ENCODE results near the gene TAGAP. TPM values are rescaled to one million over a fixed set of nuclear protein-coding genes. Genes with fewer than 3 reads are reported as not detected.

Gene TAGAP
- total and polyA plus RNA-seq, 2 experiments from 2014 or later: 2.9 to 4.4 TPM

- H3K4me3 ChIP-seq: no peak overlapping the region
- no peaks in the 10 kb centered on the region for H3K36me3 ChIP-seq (replicated peaks; ENCODE audit: insufficient read depth, low read depth)
- TF ChIP-seq, protein P1, sequence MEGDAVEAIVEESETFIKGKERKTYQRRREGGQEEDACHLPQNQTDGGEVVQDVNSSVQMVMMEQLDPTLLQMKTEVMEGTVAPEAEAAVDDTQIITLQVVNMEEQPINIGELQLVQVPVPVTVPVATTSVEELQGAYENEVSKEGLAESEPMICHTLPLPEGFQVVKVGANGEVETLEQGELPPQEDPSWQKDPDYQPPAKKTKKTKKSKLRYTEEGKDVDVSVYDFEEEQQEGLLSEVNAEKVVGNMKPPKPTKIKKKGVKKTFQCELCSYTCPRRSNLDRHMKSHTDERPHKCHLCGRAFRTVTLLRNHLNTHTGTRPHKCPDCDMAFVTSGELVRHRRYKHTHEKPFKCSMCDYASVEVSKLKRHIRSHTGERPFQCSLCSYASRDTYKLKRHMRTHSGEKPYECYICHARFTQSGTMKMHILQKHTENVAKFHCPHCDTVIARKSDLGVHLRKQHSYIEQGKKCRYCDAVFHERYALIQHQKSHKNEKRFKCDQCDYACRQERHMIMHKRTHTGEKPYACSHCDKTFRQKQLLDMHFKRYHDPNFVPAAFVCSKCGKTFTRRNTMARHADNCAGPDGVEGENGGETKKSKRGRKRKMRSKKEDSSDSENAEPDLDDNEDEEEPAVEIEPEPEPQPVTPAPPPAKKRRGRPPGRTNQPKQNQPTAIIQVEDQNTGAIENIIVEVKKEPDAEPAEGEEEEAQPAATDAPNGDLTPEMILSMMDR (IDR thresholded peaks at IDR 0.05; ENCODE audit: poor library complexity): no peak
- TF ChIP-seq EZH2 (IDR thresholded peaks at IDR 0.05; ENCODE audit: borderline replicate concordance) (no peak), EZH2phosphoT487 (IDR thresholded peaks at IDR 0.05; ENCODE audit: low read depth, severe bottlenecking, unreplicated experiment) (no peak)
- no peak overlapping the region for H2AFZ ChIP-seq
- peaks cover 5% of the 10 kb centered on the region for H3K4me1 ChIP-seq (ENCODE audit: insufficient read depth)
- 93% methylated on average over 17 of the region's 17 CpGs for WGBS (ENCODE audit: low lambda C conversion rate, missing lambda C conversion rate)
- H3K9me3 ChIP-seq (ENCODE audit: low read depth): no peaks in the 10 kb centered on the region
- no peak overlapping the region for H3K4me2 ChIP-seq
- no peaks in the 10 kb centered on the region for H3K79me2 ChIP-seq
- H3K27ac ChIP-seq: no peak overlapping the region
- DNase-seq (ENCODE audit: low spot score): no peak
- H4K20me1 ChIP-seq (ENCODE audit: insufficient read depth, poor library complexity, severe bottlenecking): no peaks in the 10 kb centered on the region
- no peaks in the 10 kb centered on the region for H3K27me3 ChIP-seq
- H3K9me2 ChIP-seq (replicated peaks; ENCODE audit: insufficient read depth): no peaks in the 10 kb centered on the region
Observed at GRCh38 chr6:159035891-159036290, 8.9 kb downstream of the TAGAP start.

DNA sequence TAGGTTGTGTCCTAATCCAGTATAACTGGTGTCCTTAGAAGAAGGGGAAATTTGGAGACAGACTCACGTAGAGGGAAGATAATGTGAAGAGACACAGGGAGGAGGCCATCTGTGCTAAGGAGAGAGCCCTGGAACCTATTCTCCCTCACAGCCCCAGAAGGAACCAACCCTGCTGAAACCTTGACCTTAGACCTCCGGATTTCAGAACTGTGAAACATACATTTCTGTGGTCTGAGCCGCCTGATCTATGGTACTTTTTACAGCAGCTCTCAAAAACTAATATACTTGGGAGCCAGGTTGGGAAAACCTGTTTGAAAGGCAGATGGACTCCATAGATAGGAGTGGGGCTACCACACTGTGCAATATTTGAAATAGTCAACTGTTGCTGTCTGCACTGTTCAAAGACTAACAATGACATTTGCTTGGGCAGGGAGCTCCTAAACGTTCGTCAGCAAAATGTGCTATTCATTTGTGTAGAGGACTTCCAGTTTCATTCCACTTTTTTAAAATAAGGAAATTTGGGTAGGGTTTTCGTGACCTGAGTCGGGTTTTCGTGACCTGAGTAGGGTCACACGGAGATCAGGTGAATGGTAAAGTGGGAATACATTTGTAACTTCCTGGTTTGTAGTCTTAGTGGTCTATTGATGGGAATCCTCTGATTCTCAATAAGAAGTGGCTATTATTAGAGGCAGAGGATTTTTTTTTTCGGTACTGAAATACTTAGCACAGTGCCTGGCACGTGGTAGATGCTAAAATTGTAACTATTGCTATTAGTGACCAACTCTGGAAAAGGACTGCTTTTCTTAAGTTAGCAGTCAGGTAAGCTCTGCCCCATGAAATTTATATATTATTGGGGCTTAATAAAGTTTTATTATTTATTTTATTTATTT lies 11.4 kb downstream of the TAGAP start:
- H3K4me1 ChIP-seq (ENCODE audit: insufficient read depth): no peaks in the 10 kb centered on the region
- no peaks in the 10 kb centered on the region for H3K9me3 ChIP-seq (ENCODE audit: low read depth)
- no peak overlapping the region for H2AFZ ChIP-seq
- no peak overlapping the region for H3K4me3 ChIP-seq
- no peak overlapping the region for H3K27ac ChIP-seq
- no peaks in the 10 kb centered on the region for H3K27me3 ChIP-seq
- no peak for DNase-seq (ENCODE audit: low spot score)
- H3K79me2 ChIP-seq: no peaks in the 10 kb centered on the region
- TF ChIP-seq EZH2 (IDR thresholded peaks at IDR 0.05; ENCODE audit: borderline replicate concordance): no peak
- TF ChIP-seq, protein P1 (IDR thresholded peaks at IDR 0.05; ENCODE audit: poor library complexity): no peak
- TF ChIP-seq EZH2phosphoT487 (IDR thresholded peaks at IDR 0.05; ENCODE audit: low read depth, severe bottlenecking, unreplicated experiment): no peak
- no peaks in the 10 kb centered on the region for H4K20me1 ChIP-seq (ENCODE audit: insufficient read depth, poor library complexity, severe bottlenecking)
- no peaks in the 10 kb centered on the region for H3K9me2 ChIP-seq (replicated peaks; ENCODE audit: insufficient read depth)
- WGBS (ENCODE audit: low lambda C conversion rate, missing lambda C conversion rate): 89% methylated on average over 11 of the region's 11 CpGs
- H3K36me3 ChIP-seq (replicated peaks; ENCODE audit: insufficient read depth, low read depth): no peaks in the 10 kb centered on the region
- no peak overlapping the region for H3K4me2 ChIP-seq

DNA sequence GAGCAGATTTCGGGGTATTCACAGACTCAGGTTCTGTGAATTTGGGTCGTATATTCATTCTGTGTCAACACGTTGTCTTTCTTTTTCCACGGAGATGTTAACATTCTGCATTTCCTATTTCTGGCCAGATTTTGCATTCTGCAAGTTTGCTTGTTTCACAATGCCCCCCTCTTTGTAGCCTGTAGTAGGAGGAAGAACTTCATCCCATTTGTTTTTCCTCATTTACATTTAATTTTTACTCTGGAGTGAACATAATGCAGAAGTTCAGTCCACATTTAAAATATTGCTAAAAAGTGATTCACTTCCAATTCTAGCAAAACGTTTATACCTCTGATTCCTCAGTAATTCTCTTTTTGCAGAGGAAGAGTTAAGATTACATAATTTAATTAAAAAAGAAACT lies 12.9 kb downstream of the TAGAP start:
- Histone ChIP-seq H3K9me2 (replicated peaks; ENCODE audit: insufficient read depth) (no peaks in the 10 kb centered on the region), H3K79me2 (no peaks in the 10 kb centered on the region), H3K4me2 (no peak overlapping the region), H3K4me3 (no peak overlapping the region), H3K27me3 (no peaks in the 10 kb centered on the region), H4K20me1 (ENCODE audit: insufficient read depth, poor library complexity, severe bottlenecking) (no peaks in the 10 kb centered on the region), H3K4me1 (ENCODE audit: insufficient read depth) (no peaks in the 10 kb centered on the region), H3K36me3 (replicated peaks; ENCODE audit: insufficient read depth, low read depth) (no peaks in the 10 kb centered on the region), H3K27ac (no peak overlapping the region), H2AFZ (no peak overlapping the region), H3K9me3 (ENCODE audit: low read depth) (no peaks in the 10 kb centered on the region)
- no peak for TF ChIP-seq EZH2phosphoT487 (IDR thresholded peaks at IDR 0.05; ENCODE audit: low read depth, severe bottlenecking, unreplicated experiment)
- no peak for TF ChIP-seq EZH2 (IDR thresholded peaks at IDR 0.05; ENCODE audit: borderline replicate concordance)
- TF ChIP-seq, protein P1 (IDR thresholded peaks at IDR 0.05; ENCODE audit: poor library complexity): no peak
- DNase-seq (ENCODE audit: low spot score): no peak
- 84% methylated on average over 5 of the region's 5 CpGs for WGBS (ENCODE audit: low lambda C conversion rate, missing lambda C conversion rate)
